Measurements from ENCODE around the gene KLHL14. TPM values are rescaled to one million over a fixed set of nuclear protein-coding genes. Genes with fewer than 3 reads are reported as not detected.
"Not testable (repeated sequence)": the region's sequence is repeated elsewhere in the genome, so short reads cannot be mapped to it uniquely, and the experiment has no call there.

Gene KLHL14
- total RNA-seq, 4 donors from 2014 or later: 0.19 to 0.79 (median 0.40) TPM

DNA sequence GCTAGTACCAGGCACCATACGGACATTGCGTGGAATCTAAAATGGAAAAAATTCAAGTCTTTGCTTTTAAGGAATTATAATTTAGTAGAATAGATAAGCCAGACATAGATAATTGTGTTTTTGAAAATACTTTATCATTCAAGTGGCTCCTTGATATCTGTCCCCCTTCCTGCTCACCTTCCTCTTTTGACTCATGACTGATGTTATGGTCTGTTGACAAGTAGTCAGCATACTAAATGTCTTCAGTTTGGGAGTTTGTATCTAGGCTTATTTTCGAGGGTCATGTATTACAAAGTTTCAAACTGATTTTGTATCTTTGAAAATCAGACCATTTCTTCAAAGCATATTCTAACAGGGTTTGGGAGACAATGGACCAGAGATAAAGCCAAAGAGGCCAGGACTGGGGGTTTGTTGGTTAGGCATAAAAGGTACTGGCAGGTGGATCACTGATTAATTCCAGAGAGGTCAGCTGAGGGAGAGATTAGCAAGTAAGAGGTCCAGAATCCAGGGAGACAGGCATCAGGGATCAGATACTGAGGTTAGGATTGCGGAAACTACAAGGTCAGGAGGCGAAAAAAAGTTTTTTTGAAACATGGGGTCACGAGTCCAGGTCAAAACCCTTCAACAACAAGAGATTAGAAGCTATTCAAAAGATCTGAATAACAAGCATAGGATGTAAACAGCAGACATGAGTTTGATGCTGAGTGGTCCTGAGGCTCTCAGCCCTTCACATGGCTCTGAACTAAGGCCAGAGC lies 31.5 kb upstream of the KLHL14 start:
- TF ChIP-seq, protein P1, sequence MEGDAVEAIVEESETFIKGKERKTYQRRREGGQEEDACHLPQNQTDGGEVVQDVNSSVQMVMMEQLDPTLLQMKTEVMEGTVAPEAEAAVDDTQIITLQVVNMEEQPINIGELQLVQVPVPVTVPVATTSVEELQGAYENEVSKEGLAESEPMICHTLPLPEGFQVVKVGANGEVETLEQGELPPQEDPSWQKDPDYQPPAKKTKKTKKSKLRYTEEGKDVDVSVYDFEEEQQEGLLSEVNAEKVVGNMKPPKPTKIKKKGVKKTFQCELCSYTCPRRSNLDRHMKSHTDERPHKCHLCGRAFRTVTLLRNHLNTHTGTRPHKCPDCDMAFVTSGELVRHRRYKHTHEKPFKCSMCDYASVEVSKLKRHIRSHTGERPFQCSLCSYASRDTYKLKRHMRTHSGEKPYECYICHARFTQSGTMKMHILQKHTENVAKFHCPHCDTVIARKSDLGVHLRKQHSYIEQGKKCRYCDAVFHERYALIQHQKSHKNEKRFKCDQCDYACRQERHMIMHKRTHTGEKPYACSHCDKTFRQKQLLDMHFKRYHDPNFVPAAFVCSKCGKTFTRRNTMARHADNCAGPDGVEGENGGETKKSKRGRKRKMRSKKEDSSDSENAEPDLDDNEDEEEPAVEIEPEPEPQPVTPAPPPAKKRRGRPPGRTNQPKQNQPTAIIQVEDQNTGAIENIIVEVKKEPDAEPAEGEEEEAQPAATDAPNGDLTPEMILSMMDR (IDR thresholded peaks at IDR 0.05): no peak
- DNase-seq (ENCODE audit: low spot score) (no peak), ATAC-seq (ENCODE audit: low FRiP score) (no peak)

DNA sequence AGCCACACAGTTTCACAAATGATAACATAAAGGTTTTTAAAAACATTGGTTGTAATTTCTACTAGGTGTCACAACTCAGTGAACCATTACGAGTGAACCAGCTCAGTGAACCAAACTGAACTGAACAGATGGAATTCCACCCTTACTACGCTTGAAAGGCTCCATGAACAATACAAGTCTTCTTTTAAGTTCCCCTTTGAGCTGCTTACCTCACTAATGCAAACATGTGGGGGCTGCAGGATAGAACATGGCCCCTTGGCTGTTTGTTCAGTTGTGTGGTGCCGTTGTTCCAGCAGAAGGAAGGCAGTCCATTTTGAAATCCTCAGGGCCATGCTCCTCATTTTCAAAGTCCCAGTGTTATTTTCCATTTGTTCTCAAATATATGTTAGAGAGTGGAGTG lies 30.7 kb upstream of the KLHL14 start:
- ATAC-seq (ENCODE audit: low FRiP score) (no peak), DNase-seq (ENCODE audit: low spot score) (no peak)
- TF ChIP-seq, protein P1 (IDR thresholded peaks at IDR 0.05): no peak

DNA sequence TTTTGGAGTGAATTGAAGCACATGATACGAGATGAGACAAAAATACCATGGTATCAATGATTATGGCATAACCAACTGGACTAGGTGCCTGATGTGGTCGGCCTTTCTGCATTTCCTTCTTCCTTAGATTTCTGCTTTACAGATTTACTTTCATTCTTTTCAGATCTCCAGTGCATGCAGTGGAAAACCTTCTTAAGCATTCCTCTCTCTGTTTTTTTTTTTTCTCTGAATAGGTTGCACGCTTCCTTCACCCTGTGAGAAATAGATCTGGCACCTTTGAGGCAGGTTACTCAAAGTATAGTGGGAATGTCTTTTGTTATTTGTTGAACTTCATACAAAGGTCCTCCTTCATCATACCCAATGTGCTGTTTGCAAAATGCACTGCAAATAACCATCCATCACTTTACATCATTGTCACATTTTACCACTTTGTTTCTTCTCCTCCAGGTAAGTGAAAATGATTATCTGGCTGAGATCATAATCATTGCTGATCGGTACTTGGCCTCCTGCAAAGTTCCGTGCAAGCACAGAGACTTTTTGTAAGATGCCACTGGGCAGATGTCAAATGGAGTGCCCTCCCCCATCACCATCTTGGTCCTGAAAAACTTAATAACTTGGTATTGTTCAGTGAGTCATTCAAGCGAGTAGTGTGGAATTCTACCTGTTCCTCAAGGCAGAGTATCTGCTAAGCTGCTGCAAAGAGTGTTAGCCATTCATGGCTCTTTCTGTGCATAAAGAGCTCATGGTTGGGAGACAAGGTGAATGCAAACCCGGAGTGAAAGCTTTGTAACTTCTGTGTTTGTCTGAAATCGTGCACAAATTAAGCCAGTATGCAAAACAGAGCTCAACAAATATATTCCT lies 30.0 kb upstream of the KLHL14 start:
- ATAC-seq (ENCODE audit: low FRiP score): no peak
- TF ChIP-seq, protein P1 (IDR thresholded peaks at IDR 0.05): no peak
- no peak for DNase-seq (ENCODE audit: low spot score)

- ATAC-seq (ENCODE audit: low FRiP score): no peak
- DNase-seq (ENCODE audit: low spot score): no peak
- TF ChIP-seq, protein P1 (IDR thresholded peaks at IDR 0.05): no peak
Measured at GRCh38 chr18:32801228-32801627, 28.4 kb upstream of the KLHL14 start.

DNA sequence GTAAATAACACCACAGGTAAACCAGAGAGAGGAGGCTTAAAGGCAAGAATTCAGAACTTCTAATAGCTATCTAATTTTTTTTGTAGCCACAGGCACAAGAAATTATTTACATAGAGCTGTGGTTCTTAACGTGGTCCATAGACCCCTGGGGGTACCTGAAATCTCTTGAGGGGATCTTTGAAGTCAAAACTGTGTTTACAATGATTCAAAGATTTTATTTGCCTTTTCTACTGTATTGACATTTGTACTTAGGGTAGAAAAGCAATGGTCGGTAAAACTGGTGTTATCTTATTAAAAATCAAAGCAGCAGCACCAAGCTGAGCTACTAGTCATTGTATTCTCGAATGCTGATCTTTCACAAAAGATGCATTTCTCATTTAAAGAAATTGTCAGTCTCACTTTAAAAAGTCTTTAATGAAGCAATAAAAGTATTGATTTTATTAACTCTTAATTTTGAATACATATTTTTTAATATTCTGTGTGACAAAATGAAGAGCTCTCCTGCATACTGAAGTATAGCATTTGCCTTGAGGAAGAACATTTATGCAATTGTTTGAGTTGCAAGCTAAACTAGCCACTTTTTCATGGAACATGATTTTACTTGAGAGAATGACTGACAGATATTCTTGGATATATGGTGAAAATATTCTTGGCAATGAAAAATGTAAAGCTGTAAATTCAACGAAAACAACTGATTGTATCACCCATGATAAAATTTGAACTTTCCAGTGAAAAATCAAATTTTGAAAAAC lies 25.6 kb upstream of the KLHL14 start:
- DNase-seq (ENCODE audit: low spot score) (no peak), ATAC-seq (ENCODE audit: low FRiP score) (no peak)
- TF ChIP-seq, protein P1 (IDR thresholded peaks at IDR 0.05): no peak

GRCh38 chr18:32794667-32795066 lies 21.8 kb upstream of the KLHL14 start:
- DNase-seq (ENCODE audit: low spot score); ATAC-seq (ENCODE audit: low FRiP score): not testable (repeated sequence)

GRCh38 chr18:32779010-32779409 lies 6.2 kb upstream of the KLHL14 start:
- no peak for DNase-seq (ENCODE audit: low spot score)
- ATAC-seq (ENCODE audit: low FRiP score): no peak
- TF ChIP-seq, protein P1 (IDR thresholded peaks at IDR 0.05): no peak
